Keratinocyte (primary cell): ENCODE data around the gene C2orf92. TPM values are rescaled to one million over a fixed set of nuclear protein-coding genes. Genes with fewer than 3 reads are reported as not detected.

Source experiments
- DNase-seq: peaks from one replicate; pipeline ENCODE4 v3.0.0-alpha.2; 2011; ENCODE audit warnings: low read depth, missing footprints, low spot score
- FAIRE-seq: peaks from 2 replicates; lab custom pipeline; 2011; peaks lifted over from hg19 to GRCh38; lab: Jason Lieb, UNC
- H2AFZ ChIP-seq: 2 replicates; pipeline ENCODE4 v1.6.0; 2012; ENCODE audit warnings: low read length, control low read depth, inconsistent platforms; ENCODE audit not compliant: control insufficient read depth
- H3K27ac ChIP-seq: 2 replicates; pipeline ENCODE4 v1.5.1; 2011; ENCODE audit warnings: low read length; ENCODE audit not compliant: control insufficient read depth, insufficient read depth
- H3K27me3 ChIP-seq: 3 replicates; pipeline ENCODE4 v1.6.0; 2011; ENCODE audit warnings: low read length; ENCODE audit not compliant: control insufficient read depth, insufficient read depth; ENCODE audit errors: extremely low read depth
- H3K36me3 ChIP-seq, 2 experiments: 2 replicates in 1 of 2; 3 replicates in 1 of 2; pipeline ENCODE4 v1.5.1; 2011; ENCODE audit warnings: low read length in 2 of 2, mild to moderate bottlenecking in 1 of 2; ENCODE audit not compliant: control insufficient read depth in 2 of 2, insufficient read depth in 2 of 2; ENCODE audit errors: extremely low read depth in 1 of 2
- H3K4me1 ChIP-seq: 3 replicates; pipeline ENCODE4 v1.5.1; 2011; ENCODE audit warnings: low read length; ENCODE audit not compliant: control insufficient read depth, insufficient read depth; ENCODE audit errors: extremely low read depth
- H3K4me2 ChIP-seq: 3 replicates; pipeline ENCODE4 v1.6.0; 2011; ENCODE audit warnings: low read depth, low read length; ENCODE audit not compliant: control insufficient read depth, insufficient read depth; ENCODE audit errors: extremely low read depth
- H3K4me3 ChIP-seq, 3 experiments: fragments of 200-600 bp in 1 of 3; sonication (generic) in 1 of 3; 2 replicates in 2 of 3; 3 replicates in 1 of 3; pipeline ENCODE4 v1.5.1; 2011 to 2016; ENCODE audit warnings: low read length in 3 of 3, mild to moderate bottlenecking in 3 of 3, control low read depth in 2 of 3, inconsistent platforms in 1 of 3, low read depth in 1 of 3, mixed read lengths in 1 of 3, mixed run types in 1 of 3, moderate library complexity in 1 of 3; ENCODE audit not compliant: control insufficient read depth in 2 of 3, insufficient read depth in 2 of 3; ENCODE audit errors: extremely low read depth in 1 of 3
- H3K79me2 ChIP-seq: 2 replicates; pipeline ENCODE4 v1.6.0; 2012; ENCODE audit warnings: low read length; ENCODE audit not compliant: control insufficient read depth, insufficient read depth
- H3K9ac ChIP-seq: 3 replicates; pipeline ENCODE4 v1.6.0; 2011; ENCODE audit warnings: low read length; ENCODE audit not compliant: control insufficient read depth, insufficient read depth; ENCODE audit errors: extremely low read depth
- H3K9me1 ChIP-seq: 3 replicates; pipeline ENCODE4 v1.6.0; 2011; ENCODE audit warnings: low read length; ENCODE audit not compliant: control insufficient read depth, insufficient read depth; ENCODE audit errors: extremely low read depth
- H3K9me3 ChIP-seq: 2 replicates; pipeline ENCODE4 v1.5.1; 2012; ENCODE audit warnings: low read depth, low read length; ENCODE audit not compliant: control insufficient read depth
- H4K20me1 ChIP-seq: 3 replicates; pipeline ENCODE4 v1.6.0; 2011; ENCODE audit warnings: low read length; ENCODE audit not compliant: control insufficient read depth, insufficient read depth; ENCODE audit errors: extremely low read depth
- CTCF ChIP-seq, 3 experiments: IDR thresholded peaks in 1 of 3; conservative IDR thresholded peaks in 1 of 3; optimal IDR thresholded peaks in 1 of 3; 2 replicates in 2 of 3; 3 replicates in 1 of 3; pipeline versions ENCODE3 to v1.5.1; 2011; ENCODE audit warnings: low read length in 3 of 3, mild to moderate bottlenecking in 3 of 3, moderate library complexity in 2 of 3, control low read depth in 1 of 3, inconsistent platforms in 1 of 3; ENCODE audit not compliant: insufficient read depth in 2 of 3; ENCODE audit errors: extremely low read depth in 1 of 3
- EZH2 ChIP-seq: IDR thresholded peaks from one replicate; pipeline ENCODE4 v1.6.1; 2012; ENCODE audit warnings: inconsistent platforms, mild to moderate bottlenecking, low read length, moderate library complexity
- dilution Hi-C: fragments of 300-500 bp; cut with MboI; formaldehyde crosslinking; loops from one replicate; pipeline ENCODE4 v1.7.0; 2020; ENCODE audit warnings: low sequenced_read_pairs; ENCODE audit not compliant: extremely low pct_ligation_motif_present
- polyA plus RNA-seq, 5 experiments: library from polyadenylated mRNA; depleted of rRNA in 3 of 5; stranded (reverse) in 3 of 5; stranded (forward) in 1 of 5; unstranded in 1 of 5; fragments of >200 nt; gene quantifications; 1 replicate in 1 of 5; 2 replicates in 3 of 5; 3 replicates in 1 of 5; pipeline versions ENCODE4 v1.2.1 to v1.2.3, GENCODE V29; 2011 to 2012; ENCODE audit warnings: missing spikeins in 2 of 5, low read depth in 1 of 5, low replicate concordance in 1 of 5

C2orf92 gene
- polyA plus RNA-seq, 1 donor (not counting 4 experiments of a cell fraction or from before 2014, with no cell fraction given) = 1.6 TPM

GRCh38 chr2:97739893-97740245 is 70.4 kb downstream of the C2orf92 start:
- no peak overlapping the region for H3K9ac ChIP-seq
- H3K27ac ChIP-seq = no peak overlapping the region
- no peaks in the 10 kb centered on the region for H3K27me3 ChIP-seq
- peaks cover 13% of the 10 kb centered on the region for H3K4me1 ChIP-seq
- H3K79me2 ChIP-seq = no peaks in the 10 kb centered on the region
- TF ChIP-seq CTCF (optimal IDR thresholded peaks at IDR 0.05 in 1 of 3, IDR thresholded peaks at IDR 0.05 in 1 of 3, conservative IDR thresholded peaks at IDR 0.05 in 1 of 3; ENCODE audit: extremely low read depth in 1 of 3, insufficient read depth in 2 of 3, low read length in 3 of 3) = no peak
- TF ChIP-seq EZH2 = no peak
- no peak overlapping the region for H3K4me3 ChIP-seq
- no peak overlapping the region for H2AFZ ChIP-seq
- FAIRE-seq = no peak
- H3K9me3 ChIP-seq = no peaks in the 10 kb centered on the region
- H3K4me2 ChIP-seq = no peak overlapping the region
- dilution Hi-C loops = no loop called here
- no peaks in the 10 kb centered on the region for H3K9me1 ChIP-seq
- peaks cover 0 to 2% of the 10 kb centered on the region in 2 experiments for H3K36me3 ChIP-seq
- H4K20me1 ChIP-seq = no peaks in the 10 kb centered on the region
- DNase-seq = no peak

- no peak for FAIRE-seq
- Histone ChIP-seq H3K4me1 (peaks cover 13% of the 10 kb centered on the region), H3K9me3 (no peaks in the 10 kb centered on the region), H3K4me2 (peak overlapping the region; percentile 5), H3K27me3 (no peaks in the 10 kb centered on the region), H2AFZ (no peak overlapping the region), H3K4me3 (no peak overlapping the region), H3K79me2 (no peaks in the 10 kb centered on the region), H3K9me1 (no peaks in the 10 kb centered on the region), H4K20me1 (no peaks in the 10 kb centered on the region), H3K27ac (no peak overlapping the region), H3K9ac (no peak overlapping the region), H3K36me3 (peaks cover 0 to 2% of the 10 kb centered on the region in 2 experiments)
- peak; percentile 75 to 87 (median 81) for TF ChIP-seq CTCF (optimal IDR thresholded peaks at IDR 0.05 in 1 of 3, IDR thresholded peaks at IDR 0.05 in 1 of 3, conservative IDR thresholded peaks at IDR 0.05 in 1 of 3; ENCODE audit: extremely low read depth in 1 of 3, insufficient read depth in 2 of 3, low read length in 3 of 3)
- TF ChIP-seq EZH2 = no peak
- dilution Hi-C loops = no loop called here
- no peak for DNase-seq
Measured at GRCh38 chr2:97740590-97741182, 71.2 kb downstream of the C2orf92 start.
